Adrenal gland (tissue), 12 donors: ENCODE measurements around the gene MT1H. TPM values are rescaled to one million over a fixed set of nuclear protein-coding genes. Genes with fewer than 3 reads are reported as not detected.
"Not testable (repeated sequence)": the region's sequence is repeated elsewhere in the genome, so short reads cannot be mapped to it uniquely, and the experiment has no call there.

Source experiments
- DNase-seq, 7 donors: peaks; one replicate each; pipeline ENCODE4 v3.0.0-alpha.2; 2019 to 2020
- H3K27ac ChIP-seq, 5 donors: fragments of 200-600 bp; sonication (generic) in 4 of 5; 1 replicate in 3 of 5; 2 replicates in 2 of 5; pipeline versions ENCODE4 v1.5.1 to v1.8.0; 2016 to 2020; ENCODE audit warnings: mild to moderate bottlenecking in 1 of 5
- H3K27me3 ChIP-seq: fragments of 200-600 bp; 2 replicates; pipeline ENCODE4 v1.8.0; 2021
- H3K36me3 ChIP-seq, 2 donors: fragments of 200-600 bp; replicated peaks in 1 of 2; 1 replicate in 1 of 2; 2 replicates in 1 of 2; pipeline versions ENCODE4 v1.5.1 to v1.8.0; 2018 to 2022
- H3K4me1 ChIP-seq, 2 donors: fragments of 200-600 bp; replicated peaks in 1 of 2; 1 replicate in 1 of 2; 2 replicates in 1 of 2; pipeline versions ENCODE4 v1.5.1 to v1.8.0; 2018 to 2021
- H3K4me3 ChIP-seq, 4 donors: fragments of 200-600 bp; sonication (generic) in 3 of 4; one replicate each; pipeline ENCODE4 v1.5.1; 2016 to 2018
- H3K9me3 ChIP-seq, 3 donors: fragments of 200-600 bp; sonication (generic) in 1 of 3; replicated peaks in 1 of 3; 1 replicate in 2 of 3; 2 replicates in 1 of 3; pipeline versions ENCODE4 v1.5.1 to v1.8.0; 2016 to 2021
- CTCF ChIP-seq, 6 experiments: fragments of 450-650 bp in 4 of 6; fragments of 200-600 bp in 2 of 6; sonication (generic) in 1 of 6; IDR thresholded peaks; 1 replicate in 5 of 6; 2 replicates in 1 of 6; pipeline versions ENCODE4 v1.5.1 to v1.8.0; 2016 to 2021; ENCODE audit warnings: antibody characterized with exemption in 6 of 6, mild to moderate bottlenecking in 2 of 6, moderate library complexity in 1 of 6
- POLR2A ChIP-seq, 2 donors: fragments of 450-650 bp; IDR thresholded peaks; one replicate each; pipeline ENCODE4 v1.6.1; 2017; ENCODE audit warnings: antibody characterized with exemption in 2 of 2, mild to moderate bottlenecking in 2 of 2, moderate library complexity in 1 of 2
- WGBS, 4 donors: extraction: QIAGEN DNeasy Blood & Tissue Kit in 2 of 4; methylation state at CpG; one replicate each; pipeline versions ENCODE4 v1.1.5 to v1.1.7; 2013 to 2017; 5-methylcytosine and 5-hydroxymethylcytosine counted together
- intact Hi-C, 2 donors: fragments of 100-400 bp; cut with DNase I; formaldehyde crosslinking; loops; one replicate each; pipeline versions ENCODE4 v1.14.1 to v1.15.0; 2022 to 2023
- polyA plus RNA-seq, 3 donors: library from polyadenylated mRNA; stranded (reverse); fragments of 200-250 nt in 2 of 3; fragments of 350-450 nt in 1 of 3; fragmentation: Illumina TruSeq in 1 of 3; extraction: RNeasy Lipid Tissue Mini Kit (QIAGEN cat#74804) in 1 of 3; gene quantifications; one replicate each; pipeline ENCODE4 v1.2.3, GENCODE V29; 2013 to 2014
- total RNA-seq, 9 donors: library from RNA; depleted of rRNA in 4 of 9; stranded (reverse); fragments of >200 nt in 4 of 9; fragments of 120-200 nt in 1 of 9; fragmentation: NEBNext Ultra II Directional in 1 of 9; extraction: Animal tissue kit (Norgen Biotek cat#: 25700) in 1 of 9; gene quantifications; one replicate each; pipeline versions ENCODE4 v1.1.0 to v1.2.4, GENCODE V29; 2013 to 2023
- donor health status: healthy with polysubstance abuse.
- donor health status: Bipolar disorder and iron deficiency.
- donor health status: DM: yes; HTN: yes; CAD: no.
- donor health status: DM: no; HTN: no; CAD: no.
- donor health status: DM: no; HTN: no; CAD: no.
- donor health status: DM: yes; HTN: yes; CAD: no.

The MT1H gene
- total and polyA plus RNA-seq, 12 donors, result 0.54 to 0.98 TPM; not detected in 10

GRCh38 chr16:56662357-56663354 lies 7.0 kb upstream of the MT1H start:
- Histone ChIP-seq H3K36me3 (no peaks in the 10 kb centered on the region), H3K9me3 (no peaks in the 10 kb centered on the region), H3K27ac (no peak overlapping the region), H3K4me3 (no peak overlapping the region), H3K4me1 (peaks cover 3 to 9% of the 10 kb centered on the region in 2 donors), H3K27me3 (no peaks in the 10 kb centered on the region)
- DNase-seq, result no peak
- 24 to 38% (median 29%) methylated on average over 23 to 48 of the region's 48 CpGs for WGBS, 4 donors
- TF ChIP-seq CTCF (IDR thresholded peaks at IDR 0.05) (no peak), POLR2A (IDR thresholded peaks at IDR 0.05) (no peak)
- intact Hi-C loops, result no loop called here

GRCh38 chr16:56664506-56664905 lies 5.1 kb upstream of the MT1H start:
- 48 to 73% (median 58%) methylated on average over 1 of the region's 1 CpG for WGBS, 4 donors
- Histone ChIP-seq H3K27ac (peak overlapping the region in 1 of 5 donors; percentile 50), H3K4me1 (peaks cover 0 to 7% of the 10 kb centered on the region in 2 donors), H3K9me3 (no peaks in the 10 kb centered on the region), H3K27me3 (peaks cover 9% of the 10 kb centered on the region), H3K36me3 (no peaks in the 10 kb centered on the region), H3K4me3 (no peak overlapping the region)
- TF ChIP-seq POLR2A (IDR thresholded peaks at IDR 0.05) (no peak), CTCF (IDR thresholded peaks at IDR 0.05) (no peak)
- peak in 3 of 7 donors; percentile 46 to 67 (median 62) for DNase-seq
- intact Hi-C loops, result no loop called here

GRCh38 chr16:56665286-56666261 lies 4.0 kb upstream of the MT1H start:
- H3K4me1 ChIP-seq, DNase-seq, H3K4me3 ChIP-seq, H3K9me3 ChIP-seq, intact Hi-C loops, H3K36me3 ChIP-seq, H3K27ac ChIP-seq: not testable (repeated sequence)
- peaks cover 10% of the 10 kb centered on the region for H3K27me3 ChIP-seq
- WGBS, 4 donors, result 67 to 78% (median 76%) methylated on average over 8 of the region's 8 CpGs

GRCh38 chr16:56667581-56668571 lies 1.7 kb upstream of the MT1H start, which contains the start of gene MT1G:
MT1G (minus strand) TSS chr16:56668065; CDS start chr16:56667993, 72 bp downstream.
- Histone ChIP-seq H3K9me3 (no peaks in the 10 kb centered on the region), H3K4me1 (peaks cover 0 to 7% of the 10 kb centered on the region in 2 donors), H3K4me3 (peak within 1 kb of the TSS in 1 of 4 donors; percentile 21), H3K27me3 (peaks cover 10% of the 10 kb centered on the region), H3K27ac (no peak within 1 kb of the TSS), H3K36me3 (no peaks in the 10 kb centered on the region)
- peak in 6 of 7 donors; percentile 49 to 68 (median 58) for DNase-seq
- WGBS, 4 donors, result 31 to 62% (median 37%) methylated on average over 7 to 46 of the region's 46 CpGs
- TF ChIP-seq CTCF (IDR thresholded peaks at IDR 0.05), result no peak
- TF ChIP-seq POLR2A (IDR thresholded peaks at IDR 0.05), result no peak
- intact Hi-C loops, result no loop called here
